ENCODE measurements around the gene MAST2. TPM values are rescaled to one million over a fixed set of nuclear protein-coding genes. Genes with fewer than 3 reads are reported as not detected.
"Not testable (repeated sequence)": the region's sequence is repeated elsewhere in the genome, so short reads cannot be mapped to it uniquely, and the experiment has no call there.

MAST2 gene
- total and polyA plus RNA-seq, 11 donors, result 56.8 to 123 (median 79.7) TPM

DNA sequence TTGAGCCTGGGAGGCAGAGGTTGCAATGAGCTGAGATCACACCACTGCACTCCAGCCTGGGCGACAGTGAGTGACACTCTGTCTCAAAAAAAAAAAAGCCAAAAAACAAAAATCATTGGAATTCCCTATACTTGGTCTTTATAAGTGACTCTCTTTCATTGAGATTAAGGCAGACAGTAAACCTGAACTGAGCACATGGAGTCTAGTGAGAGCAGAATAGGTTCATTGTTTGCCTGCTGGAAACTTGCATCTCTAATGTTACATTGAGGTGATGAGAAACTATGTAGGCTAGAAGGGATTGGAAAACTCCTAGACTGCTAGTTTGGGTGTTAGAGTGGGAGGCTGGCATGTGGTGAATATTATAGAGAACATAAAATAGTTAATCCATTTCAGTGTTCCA lies 25.4 kb downstream of the MAST2 start:
- no peaks in the 10 kb centered on the region for H3K4me1 ChIP-seq
- whole genome bisulfite sequencing, 4 donors, result 94 to 100% (median 96%) methylated on average over 1 of the region's 1 CpG
- H3K27me3 ChIP-seq, result no peaks in the 10 kb centered on the region
- no peak overlapping the region for H3K27ac ChIP-seq
- H3K9me3 ChIP-seq, result no peaks in the 10 kb centered on the region
- H3K36me3 ChIP-seq, result peaks cover 0 to 59% (median 22%) of the 10 kb centered on the region in 9 donors
- ATAC-seq, result no peak
- DNase-seq, result no peak
- no peak overlapping the region for H3K4me3 ChIP-seq
- no peak for TF ChIP-seq POLR2A (IDR thresholded peaks at IDR 0.05)
- TF ChIP-seq, protein P1, sequence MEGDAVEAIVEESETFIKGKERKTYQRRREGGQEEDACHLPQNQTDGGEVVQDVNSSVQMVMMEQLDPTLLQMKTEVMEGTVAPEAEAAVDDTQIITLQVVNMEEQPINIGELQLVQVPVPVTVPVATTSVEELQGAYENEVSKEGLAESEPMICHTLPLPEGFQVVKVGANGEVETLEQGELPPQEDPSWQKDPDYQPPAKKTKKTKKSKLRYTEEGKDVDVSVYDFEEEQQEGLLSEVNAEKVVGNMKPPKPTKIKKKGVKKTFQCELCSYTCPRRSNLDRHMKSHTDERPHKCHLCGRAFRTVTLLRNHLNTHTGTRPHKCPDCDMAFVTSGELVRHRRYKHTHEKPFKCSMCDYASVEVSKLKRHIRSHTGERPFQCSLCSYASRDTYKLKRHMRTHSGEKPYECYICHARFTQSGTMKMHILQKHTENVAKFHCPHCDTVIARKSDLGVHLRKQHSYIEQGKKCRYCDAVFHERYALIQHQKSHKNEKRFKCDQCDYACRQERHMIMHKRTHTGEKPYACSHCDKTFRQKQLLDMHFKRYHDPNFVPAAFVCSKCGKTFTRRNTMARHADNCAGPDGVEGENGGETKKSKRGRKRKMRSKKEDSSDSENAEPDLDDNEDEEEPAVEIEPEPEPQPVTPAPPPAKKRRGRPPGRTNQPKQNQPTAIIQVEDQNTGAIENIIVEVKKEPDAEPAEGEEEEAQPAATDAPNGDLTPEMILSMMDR (IDR thresholded peaks at IDR 0.05), result no peak
- intact Hi-C loops (cut with DNase I), result no loop called here

GRCh38 chr1:45833361-45833760 lies 29.9 kb downstream of the MAST2 start:
- Histone ChIP-seq H3K27ac (no peak overlapping the region), H3K9me3 (no peaks in the 10 kb centered on the region), H3K4me3 (no peak overlapping the region), H3K27me3 (no peaks in the 10 kb centered on the region), H3K36me3 (peaks cover 0 to 36% (median 19%) of the 10 kb centered on the region in 9 donors), H3K4me1 (no peaks in the 10 kb centered on the region)
- 86 to 90% (median 89%) methylated on average over 2 of the region's 2 CpGs for WGBS, 4 donors
- intact Hi-C loops (cut with DNase I), result no loop called here
- ATAC-seq (no peak), DNase-seq (no peak)
- no peak for TF ChIP-seq POLR2A (IDR thresholded peaks at IDR 0.05)
- TF ChIP-seq, protein P1 (IDR thresholded peaks at IDR 0.05), result no peak

DNA sequence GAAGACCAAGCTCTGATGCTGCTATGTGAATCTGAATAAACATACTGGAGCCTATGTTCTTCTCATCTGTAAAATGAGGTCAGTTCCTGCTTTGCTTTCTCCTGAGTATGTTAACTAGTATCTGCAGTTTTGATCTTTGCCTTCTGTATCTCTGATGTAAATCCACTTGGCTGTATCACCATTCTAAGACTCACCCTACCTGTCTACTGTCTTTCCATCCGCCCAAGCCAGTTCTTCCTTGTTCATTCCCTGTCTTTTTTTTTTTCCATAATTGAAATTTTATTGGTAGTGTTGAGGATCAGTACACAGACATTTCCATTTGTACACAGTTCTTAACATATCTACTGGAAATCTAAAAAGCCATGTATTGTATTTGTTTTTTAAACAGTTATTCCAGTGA lies 31.3 kb downstream of the MAST2 start:
- TF ChIP-seq POLR2A (IDR thresholded peaks at IDR 0.05), result no peak
- TF ChIP-seq, protein P1 (IDR thresholded peaks at IDR 0.05), result no peak
- no peak for ATAC-seq
- H3K9me3 ChIP-seq, result no peaks in the 10 kb centered on the region
- H3K27ac ChIP-seq, result no peak overlapping the region
- no peaks in the 10 kb centered on the region for H3K27me3 ChIP-seq
- intact Hi-C loops (cut with DNase I), result no loop called here
- H3K4me3 ChIP-seq, result no peak overlapping the region
- peaks cover 0 to 32% (median 18%) of the 10 kb centered on the region in 9 donors for H3K36me3 ChIP-seq
- DNase-seq, result no peak
- WGBS, 4 donors, result 96 to 100% (median 100%) methylated on average over 1 of the region's 1 CpG
- H3K4me1 ChIP-seq, result no peaks in the 10 kb centered on the region

DNA sequence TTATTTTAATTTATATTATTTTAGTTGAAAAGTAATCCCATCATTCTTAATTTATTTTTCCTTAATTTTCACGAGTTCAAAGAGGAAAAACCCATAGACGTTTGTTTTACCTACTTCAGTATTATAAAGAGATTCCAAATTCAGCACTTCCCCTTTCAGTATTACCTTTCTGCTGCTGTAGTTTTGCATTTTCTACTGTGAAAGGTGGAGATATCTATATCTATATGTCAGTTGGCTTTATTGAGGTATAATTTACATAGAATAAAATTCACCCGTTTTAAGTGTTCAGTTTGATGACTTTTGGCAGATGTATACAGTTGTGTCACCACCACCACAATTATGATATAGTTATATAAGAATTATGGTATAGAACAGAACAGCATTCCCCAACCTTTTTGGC lies 33.0 kb downstream of the MAST2 start:
- no peaks in the 10 kb centered on the region for H3K9me3 ChIP-seq
- peaks cover 0 to 19% (median 9%) of the 10 kb centered on the region in 9 donors for H3K36me3 ChIP-seq
- 87 to 90% (median 90%) methylated on average over 3 of the region's 3 CpGs for WGBS, 4 donors
- intact Hi-C loops (cut with DNase I), result no loop called here
- H3K4me1 ChIP-seq, result peaks cover 0 to 7% (median 0%) of the 10 kb centered on the region in 12 donors
- ATAC-seq (no peak), DNase-seq (no peak)
- H3K4me3 ChIP-seq, result no peak overlapping the region
- TF ChIP-seq, protein P1 (IDR thresholded peaks at IDR 0.05), result no peak
- TF ChIP-seq POLR2A (IDR thresholded peaks at IDR 0.05), result no peak
- no peaks in the 10 kb centered on the region for H3K27me3 ChIP-seq
- no peak overlapping the region for H3K27ac ChIP-seq

GRCh38 chr1:45836861-45837260 lies 33.4 kb downstream of the MAST2 start:
- H3K27ac ChIP-seq; H3K27me3 ChIP-seq; ATAC-seq; H3K4me3 ChIP-seq; H3K9me3 ChIP-seq; DNase-seq; intact Hi-C loops (cut with DNase I); H3K4me1 ChIP-seq: not testable (repeated sequence)
- H3K36me3 ChIP-seq, result peaks cover 0 to 15% (median 6%) of the 10 kb centered on the region in 9 donors
- WGBS, 4 donors, result 95 to 96% (median 96%) methylated on average over 7 of the region's 7 CpGs

DNA sequence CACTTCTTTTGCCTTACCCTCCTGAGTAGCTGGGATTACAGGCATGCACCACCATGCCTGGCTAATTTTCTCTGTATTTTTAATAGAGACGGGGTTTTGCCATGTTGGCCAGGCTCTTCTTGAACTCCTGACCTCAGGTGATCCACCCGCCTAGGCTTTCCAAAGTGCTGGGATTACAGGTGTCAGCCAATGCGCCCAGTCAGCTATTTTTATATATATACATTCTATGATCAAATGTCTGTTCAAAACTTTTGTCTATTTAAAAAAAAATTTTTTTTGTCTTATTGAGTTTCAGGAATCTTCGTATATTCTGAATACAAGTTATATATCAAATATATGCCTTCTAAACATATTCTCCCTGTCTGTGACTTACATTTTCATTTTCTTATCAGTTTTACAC lies 34.9 kb downstream of the MAST2 start:
- peaks cover 0 to 12% (median 1%) of the 10 kb centered on the region in 12 donors for H3K4me1 ChIP-seq
- H3K36me3 ChIP-seq; H3K9me3 ChIP-seq; DNase-seq; H3K27ac ChIP-seq; ATAC-seq; H3K27me3 ChIP-seq; H3K4me3 ChIP-seq; intact Hi-C loops (cut with DNase I): not testable (repeated sequence)
- 95 to 97% (median 95%) methylated on average over 4 of the region's 4 CpGs for WGBS, 4 donors

All from heart left ventricle (tissue), 16 donors.